ENCODE results near the gene KRTCAP2.

DNA sequence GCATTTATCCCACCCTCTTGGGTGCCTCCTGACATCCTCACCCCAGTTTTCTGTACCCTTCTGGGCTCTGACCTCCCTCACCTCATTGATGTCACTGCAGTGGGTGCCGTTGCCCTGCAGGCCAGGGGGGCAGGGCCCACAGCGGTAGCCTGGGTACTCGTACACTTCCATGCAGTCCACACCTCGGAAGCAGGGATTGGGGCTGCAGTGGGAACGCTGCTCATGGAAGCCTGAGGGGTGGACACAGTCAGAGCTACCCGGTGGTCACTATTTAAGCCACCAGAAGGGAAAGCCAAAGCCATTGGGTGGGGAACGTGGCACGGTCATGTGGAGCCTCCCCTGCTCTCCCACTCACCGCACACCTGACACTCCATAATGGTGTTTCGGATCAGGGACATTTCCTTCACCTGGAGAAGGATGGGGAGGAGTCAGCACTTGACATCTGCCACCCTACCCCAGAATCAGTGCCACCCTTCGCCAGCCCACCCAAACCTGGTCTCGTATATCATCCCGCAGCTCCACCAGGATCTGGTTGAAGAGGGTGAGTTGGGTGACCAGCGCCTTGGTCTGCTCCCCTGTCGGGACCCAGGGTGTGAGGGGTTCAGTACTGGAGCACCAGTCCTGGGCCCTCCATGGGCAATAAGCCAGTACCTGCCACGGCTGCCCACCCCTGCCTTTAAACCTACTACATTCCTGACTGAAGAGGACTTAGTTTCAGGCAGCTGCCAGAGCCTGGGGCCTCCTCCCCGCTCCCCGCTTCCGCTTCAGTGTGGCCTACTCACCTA lies 29.8 kb upstream of the KRTCAP2 start:
- TF ChIP-seq CTCF (IDR thresholded peaks at IDR 0.05) (no peak), POLR2A (IDR thresholded peaks at IDR 0.05) (no peak)

Data from thyroid gland (tissue), 4 donors.